BJ (cell line): Measurements from ENCODE around the gene TMEM260. TPM values are rescaled to one million over a fixed set of nuclear protein-coding genes. Genes with fewer than 3 reads are reported as not detected.

Experiments used
- CTCF ChIA-PET: fragments of 350-600 bp; formaldehyde crosslinking; extraction: SDS; loops from one replicate; lab custom pipeline; 2021; ENCODE audit warnings: antibody characterized with exemption, inconsistent platforms; lab: Yijun Ruan, JAX
- POLR2A ChIA-PET: fragments of 300-600 bp; sonication (Branson Sonifier 250); formaldehyde crosslinking; extraction: SDS; loops from one replicate; lab custom pipeline; 2021; ENCODE audit warnings: antibody characterized with exemption; lab: Charles Lee
- DNase-seq: peaks from one replicate; pipeline ENCODE4 v3.0.0-alpha.2; 2011; ENCODE audit warnings: low read depth
- H3K27me3 ChIP-seq: 2 replicates; pipeline ENCODE4 v1.6.0; 2011; ENCODE audit warnings: low read length; ENCODE audit not compliant: control insufficient read depth, insufficient read depth
- H3K36me3 ChIP-seq: 2 replicates; pipeline ENCODE4 v1.5.1; 2011; ENCODE audit warnings: low read length; ENCODE audit not compliant: control insufficient read depth, insufficient read depth
- H3K4me3 ChIP-seq: 2 replicates; pipeline ENCODE4 v1.5.1; 2011; ENCODE audit warnings: low read depth, mild to moderate bottlenecking, control low read depth, low read length
- polyA minus RNA-seq: library from RNA; depleted of rRNA, polyadenylated mRNA; stranded (reverse); fragments of >200 nt; gene quantifications from 2 replicates; pipeline ENCODE4 v1.2.3, GENCODE V29; 2011; rRNA and poly(A)+ RNA removed
- polyA plus RNA-seq: library from polyadenylated mRNA; depleted of rRNA; stranded (reverse); fragments of >200 nt; gene quantifications from 2 replicates; pipeline ENCODE4 v1.2.3, GENCODE V29; 2011; rRNA removed
- TF ChIP-seq, protein P1 (sequence below): IDR thresholded peaks from 2 replicates; pipeline ENCODE4 v1.5.1; 2011; ENCODE audit warnings: low read depth, mild to moderate bottlenecking, control low read depth, inconsistent platforms, low read length, moderate library complexity; ENCODE audit not compliant: insufficient read depth

Gene TMEM260
- 9.8 and 15.3 TPM in 2 replicates for polyA plus RNA-seq
- 20.2 and 22.7 TPM in 2 replicates for polyA minus RNA-seq

GRCh38 chr14:56579345-56580220 lies at the start of gene TMEM260:
Gene TMEM260 (plus strand): TSS chr14:56579798. CDS start chr14:56579915, 117 bp downstream.
- peak; percentile 28 for DNase-seq
- ChIA-PET POLR2A (interaction anchor here (0.6 kb wide), 1 partner anchor 689 kb away, joined by 4 read pairs; the partner anchor contains the start of genes AP5M1 and EXOC5), CTCF (interaction anchor here (0.6 to 2.5 kb wide), 12 partner anchors 10 to 715 kb away, joined by 3 to 18 read pairs (median 4); no protein-coding TSS in a partner anchor)

DNA sequence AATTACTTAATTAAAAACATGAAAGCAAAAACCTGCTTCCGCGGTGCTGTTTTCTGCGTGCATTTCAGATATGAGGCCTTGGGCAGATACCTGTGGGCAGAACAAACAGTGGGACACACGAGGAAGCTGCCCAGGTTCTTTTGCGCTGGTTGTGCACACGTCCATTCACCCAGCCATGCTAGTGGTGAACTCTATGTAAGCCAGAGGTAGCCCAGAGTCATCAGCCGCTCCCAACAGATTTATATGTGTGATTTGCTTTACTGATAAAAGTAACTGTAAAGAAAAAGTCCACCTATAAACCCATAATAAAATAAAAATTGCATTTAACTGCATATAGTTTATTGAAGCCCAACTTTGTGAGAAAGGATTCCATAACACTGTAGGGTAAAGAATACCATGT lies 47.1 kb upstream of the TMEM260 start:
- TF ChIP-seq, protein P1, sequence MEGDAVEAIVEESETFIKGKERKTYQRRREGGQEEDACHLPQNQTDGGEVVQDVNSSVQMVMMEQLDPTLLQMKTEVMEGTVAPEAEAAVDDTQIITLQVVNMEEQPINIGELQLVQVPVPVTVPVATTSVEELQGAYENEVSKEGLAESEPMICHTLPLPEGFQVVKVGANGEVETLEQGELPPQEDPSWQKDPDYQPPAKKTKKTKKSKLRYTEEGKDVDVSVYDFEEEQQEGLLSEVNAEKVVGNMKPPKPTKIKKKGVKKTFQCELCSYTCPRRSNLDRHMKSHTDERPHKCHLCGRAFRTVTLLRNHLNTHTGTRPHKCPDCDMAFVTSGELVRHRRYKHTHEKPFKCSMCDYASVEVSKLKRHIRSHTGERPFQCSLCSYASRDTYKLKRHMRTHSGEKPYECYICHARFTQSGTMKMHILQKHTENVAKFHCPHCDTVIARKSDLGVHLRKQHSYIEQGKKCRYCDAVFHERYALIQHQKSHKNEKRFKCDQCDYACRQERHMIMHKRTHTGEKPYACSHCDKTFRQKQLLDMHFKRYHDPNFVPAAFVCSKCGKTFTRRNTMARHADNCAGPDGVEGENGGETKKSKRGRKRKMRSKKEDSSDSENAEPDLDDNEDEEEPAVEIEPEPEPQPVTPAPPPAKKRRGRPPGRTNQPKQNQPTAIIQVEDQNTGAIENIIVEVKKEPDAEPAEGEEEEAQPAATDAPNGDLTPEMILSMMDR: no peak
- ChIA-PET CTCF (interaction anchor here (1.4 kb wide), 1 partner anchor 20 kb away, joined by 3 read pairs; no protein-coding TSS in a partner anchor), POLR2A (no interaction called here)
- no peak for DNase-seq
- Histone ChIP-seq H3K4me3 (no peak overlapping the region), H3K27me3 (no peaks in the 10 kb centered on the region), H3K36me3 (no peaks in the 10 kb centered on the region)

More at GRCh38 chr14:56579345-56580220, at the start of gene TMEM260:
- peak within 1 kb of the TSS; percentile 87 for H3K4me3 ChIP-seq
- no peaks in the 10 kb centered on the region for H3K36me3 ChIP-seq
- TF ChIP-seq, protein P1: peak; percentile 93
- H3K27me3 ChIP-seq: peaks cover 3% of the 10 kb centered on the region

DNA sequence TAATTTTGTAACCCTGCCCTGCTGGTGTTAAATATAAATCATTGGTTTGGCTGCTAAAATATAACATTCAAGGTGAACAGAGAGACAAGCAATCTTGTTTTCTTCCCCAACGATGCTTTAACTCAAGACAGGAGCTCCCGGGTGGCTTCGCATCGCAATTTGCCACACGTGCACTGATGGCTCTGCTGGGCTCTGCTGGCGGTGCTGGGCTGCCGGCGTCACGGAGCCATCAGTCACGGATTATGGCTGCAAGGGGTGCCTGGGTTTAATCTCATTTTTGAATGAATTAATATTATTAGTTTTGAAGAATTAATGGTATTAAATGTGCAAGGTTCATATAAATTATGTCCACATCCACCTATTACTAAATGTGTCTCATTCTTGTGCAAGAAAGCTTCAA lies 44.9 kb upstream of the TMEM260 start:
- TF ChIP-seq, protein P1: no peak
- Histone ChIP-seq H3K4me3 (no peak overlapping the region), H3K36me3 (no peaks in the 10 kb centered on the region), H3K27me3 (no peaks in the 10 kb centered on the region)
- DNase-seq: no peak
- ChIA-PET POLR2A (no interaction called here), CTCF (interaction anchor here (1.2 kb wide), 1 partner anchor 12 kb away, joined by 4 read pairs; no protein-coding TSS in a partner anchor)

DNA sequence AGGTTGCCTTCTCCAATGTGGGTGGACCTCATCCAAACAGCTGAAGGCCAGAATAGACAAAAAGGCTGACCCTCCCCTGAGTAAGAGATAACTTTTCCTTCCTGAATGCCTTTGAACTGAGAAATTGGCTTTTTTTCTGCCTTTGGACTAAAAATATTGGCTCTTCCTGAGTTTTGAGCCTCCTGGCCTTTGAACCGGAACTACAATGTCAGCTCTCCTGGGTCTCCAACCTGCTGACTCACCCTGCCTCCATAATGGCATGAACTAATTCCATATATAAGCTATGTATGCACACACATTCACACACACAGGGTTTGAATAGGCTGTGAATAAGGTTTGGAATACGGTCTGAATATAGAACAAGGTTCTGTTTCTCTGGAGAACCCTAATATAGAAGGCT lies 39.7 kb upstream of the TMEM260 start:
- ChIA-PET POLR2A (no interaction called here), CTCF (no interaction called here)
- no peak for DNase-seq
- H3K27me3 ChIP-seq: no peaks in the 10 kb centered on the region
- no peaks in the 10 kb centered on the region for H3K36me3 ChIP-seq
- no peak overlapping the region for H3K4me3 ChIP-seq
- TF ChIP-seq, protein P1: no peak

DNA sequence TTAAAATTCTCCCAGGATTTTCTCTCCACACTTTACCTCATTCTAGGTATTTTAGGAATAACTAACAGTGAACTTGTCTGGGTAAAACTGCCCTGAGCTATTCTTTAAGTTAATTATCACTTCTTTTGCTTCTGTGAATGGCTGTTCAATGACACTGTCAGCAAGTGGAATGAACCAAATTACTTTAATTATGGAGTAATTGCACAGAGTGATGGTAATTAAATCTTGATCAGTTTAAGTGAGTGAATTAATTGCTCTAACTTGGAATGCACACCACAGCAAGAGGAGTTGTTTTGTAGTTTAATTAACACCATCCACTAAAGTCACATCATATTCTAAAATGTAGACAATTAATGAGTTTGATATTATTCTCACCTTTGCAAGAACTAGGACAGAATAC lies 36.2 kb upstream of the TMEM260 start:
- Histone ChIP-seq H3K27me3 (no peaks in the 10 kb centered on the region), H3K4me3 (no peak overlapping the region), H3K36me3 (no peaks in the 10 kb centered on the region)
- CTCF ChIA-PET: interaction anchor here (0.8 kb wide), 1 partner anchor 9 kb away, joined by 6 read pairs; no protein-coding TSS in a partner anchor
- TF ChIP-seq, protein P1: no peak
- no peak for DNase-seq
- POLR2A ChIA-PET: no interaction called here
